AG10803 (cell line): ENCODE results near the gene TTLL13.
"Not testable (repeated sequence)": the region's sequence is repeated elsewhere in the genome, so short reads cannot be mapped to it uniquely, and the experiment has no call there.

ENCODE experiments used
- DNase-seq: peaks from one replicate; pipeline ENCODE4 v3.0.0; 2010; ENCODE audit warnings: low read depth
- H3K4me3 ChIP-seq: 2 replicates; pipeline ENCODE4 v1.5.1; 2011; ENCODE audit warnings: mild to moderate bottlenecking, low read length, control low read depth
- TF ChIP-seq, protein P1 (sequence below): conservative IDR thresholded peaks from 2 replicates; pipeline ENCODE4 v1.5.1; 2011; ENCODE audit warnings: mild to moderate bottlenecking, low read length, control low read depth, inconsistent platforms

TTLL13 gene

DNA sequence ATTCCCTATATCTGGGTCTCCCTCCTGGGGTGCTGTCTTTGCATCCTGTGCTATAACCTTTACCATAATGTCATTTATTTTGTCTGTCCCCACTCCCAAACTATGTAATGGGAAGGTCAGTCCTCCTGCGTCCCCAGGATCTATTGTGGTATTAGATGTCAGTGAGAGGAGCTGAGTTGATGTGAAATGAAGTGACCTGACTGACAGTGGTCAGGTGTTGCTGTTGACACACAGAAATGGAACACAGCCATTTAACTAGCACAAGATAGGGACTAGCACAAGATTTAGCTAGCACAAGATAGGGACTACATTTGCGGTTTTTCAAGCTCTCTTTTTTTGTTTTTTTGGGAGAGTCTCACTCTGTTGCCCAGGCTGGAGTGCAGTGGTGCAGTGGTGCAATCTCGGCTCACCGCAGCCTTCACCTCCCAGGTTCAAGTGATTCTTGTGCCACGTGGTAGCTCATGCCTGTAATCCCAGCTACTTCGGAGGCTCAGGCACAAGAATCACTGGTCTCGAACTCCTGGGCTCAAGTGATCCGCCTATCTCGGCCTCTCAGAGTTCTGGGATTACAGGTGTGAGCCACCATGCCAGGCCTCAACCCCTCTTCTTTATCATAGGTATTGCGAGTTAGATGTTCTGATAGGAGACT is 21.3 kb downstream of the TTLL13 start:
- TF ChIP-seq, protein P1, sequence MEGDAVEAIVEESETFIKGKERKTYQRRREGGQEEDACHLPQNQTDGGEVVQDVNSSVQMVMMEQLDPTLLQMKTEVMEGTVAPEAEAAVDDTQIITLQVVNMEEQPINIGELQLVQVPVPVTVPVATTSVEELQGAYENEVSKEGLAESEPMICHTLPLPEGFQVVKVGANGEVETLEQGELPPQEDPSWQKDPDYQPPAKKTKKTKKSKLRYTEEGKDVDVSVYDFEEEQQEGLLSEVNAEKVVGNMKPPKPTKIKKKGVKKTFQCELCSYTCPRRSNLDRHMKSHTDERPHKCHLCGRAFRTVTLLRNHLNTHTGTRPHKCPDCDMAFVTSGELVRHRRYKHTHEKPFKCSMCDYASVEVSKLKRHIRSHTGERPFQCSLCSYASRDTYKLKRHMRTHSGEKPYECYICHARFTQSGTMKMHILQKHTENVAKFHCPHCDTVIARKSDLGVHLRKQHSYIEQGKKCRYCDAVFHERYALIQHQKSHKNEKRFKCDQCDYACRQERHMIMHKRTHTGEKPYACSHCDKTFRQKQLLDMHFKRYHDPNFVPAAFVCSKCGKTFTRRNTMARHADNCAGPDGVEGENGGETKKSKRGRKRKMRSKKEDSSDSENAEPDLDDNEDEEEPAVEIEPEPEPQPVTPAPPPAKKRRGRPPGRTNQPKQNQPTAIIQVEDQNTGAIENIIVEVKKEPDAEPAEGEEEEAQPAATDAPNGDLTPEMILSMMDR, result no peak
- H3K4me3 ChIP-seq, result no peak overlapping the region
- DNase-seq, result no peak

DNA sequence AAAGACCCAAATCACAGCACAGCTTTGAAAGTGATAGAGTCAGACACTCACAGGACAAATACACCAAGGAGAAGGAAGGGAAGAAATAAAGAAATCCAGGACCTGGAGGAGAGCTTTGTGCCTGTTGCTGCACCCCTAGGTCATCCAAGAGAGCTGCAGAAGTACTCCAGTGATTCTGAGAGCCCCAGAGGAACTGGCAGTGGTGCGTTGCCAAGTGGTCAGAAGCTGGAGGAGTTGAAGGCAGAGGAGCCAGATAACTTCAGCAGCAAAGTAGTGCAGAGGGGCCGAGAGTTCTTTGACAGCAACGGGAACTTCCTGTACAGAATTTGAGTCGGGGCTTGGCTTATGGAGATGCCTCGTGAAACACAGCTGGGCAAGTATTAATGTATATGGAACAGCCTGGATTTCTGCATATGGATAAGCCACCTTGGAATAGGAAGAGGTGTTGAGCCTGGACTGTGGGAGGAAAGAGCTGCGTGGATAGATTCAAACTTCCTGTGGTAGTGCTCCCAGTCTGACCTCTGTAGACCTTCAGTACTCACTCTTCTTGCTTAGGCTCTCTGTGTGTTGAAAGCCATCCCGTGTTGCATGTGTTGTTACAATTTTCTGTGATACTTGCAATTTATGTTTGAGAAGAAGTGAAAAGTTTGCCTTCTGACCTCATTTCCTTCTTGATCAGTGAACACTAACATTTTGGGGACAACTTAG is 22.3 kb downstream of the TTLL13 start:
- TF ChIP-seq, protein P1, result no peak
- H3K4me3 ChIP-seq, result no peak overlapping the region
- DNase-seq, result no peak

DNA sequence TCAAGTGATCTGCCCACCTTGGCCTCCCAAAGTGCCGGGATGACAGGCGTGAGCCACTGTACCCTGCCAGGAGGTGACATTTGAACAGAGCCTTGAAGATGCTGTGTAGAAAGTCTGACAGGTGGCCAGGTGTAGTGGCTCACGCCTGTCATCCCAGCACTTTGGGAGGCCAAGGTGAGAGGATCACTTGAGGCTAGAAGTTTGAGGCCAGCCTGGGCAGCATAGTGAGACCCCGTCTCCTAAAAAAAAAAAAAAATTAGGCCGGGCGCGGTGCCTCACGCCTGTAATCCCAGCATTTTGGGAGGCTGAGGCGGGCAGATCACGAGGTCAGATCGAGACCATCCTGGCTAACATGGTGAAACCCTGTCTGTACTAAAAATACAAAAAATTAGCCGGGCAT is 29.1 kb downstream of the TTLL13 start:
- not testable (repeated sequence) for H3K4me3 ChIP-seq, DNase-seq

DNA sequence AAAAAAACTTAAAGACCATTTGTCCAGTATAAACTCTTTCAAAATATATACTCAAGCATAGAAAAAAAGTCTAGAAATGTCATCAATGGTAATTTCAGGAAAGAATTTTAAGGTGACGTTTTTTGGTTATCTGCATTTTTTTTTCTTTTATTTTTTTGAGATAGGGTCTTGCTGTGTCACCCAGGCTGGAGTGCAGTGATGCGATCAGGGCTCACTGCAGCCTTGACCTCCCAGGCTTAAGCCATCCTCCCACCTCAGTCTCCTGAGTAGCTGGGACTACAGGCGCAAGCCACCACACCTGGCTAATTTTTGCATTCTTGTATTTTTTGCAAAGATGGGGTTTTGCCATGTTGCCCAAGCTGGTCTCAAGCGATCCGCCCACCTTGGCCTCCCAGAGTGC is 31.4 kb downstream of the TTLL13 start:
- DNase-seq, result not testable (repeated sequence)

DNA sequence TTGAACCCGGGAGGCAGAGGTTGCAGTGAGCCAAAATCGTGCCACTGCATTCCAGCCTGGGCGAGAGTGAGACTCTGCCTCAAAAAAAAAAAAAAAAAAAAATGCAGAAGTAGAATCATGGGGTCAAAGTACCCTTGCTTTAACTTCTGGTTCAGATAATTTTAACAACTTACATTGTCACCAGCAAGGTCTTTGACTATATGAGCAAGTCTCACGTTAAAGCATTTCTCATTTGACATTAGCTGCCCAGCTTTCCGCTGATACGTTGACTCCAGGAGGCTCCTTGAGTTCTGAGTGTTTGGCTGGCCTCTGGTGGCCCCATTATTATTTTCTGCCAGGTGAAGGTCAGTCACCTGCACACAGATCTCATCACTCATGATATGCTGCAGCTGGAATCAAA is 32.3 kb downstream of the TTLL13 start:
- not testable (repeated sequence) for DNase-seq, H3K4me3 ChIP-seq

More for the DNA sequence above, 31.4 kb downstream of the TTLL13 start:
- H3K4me3 ChIP-seq, result not testable (repeated sequence)

DNA sequence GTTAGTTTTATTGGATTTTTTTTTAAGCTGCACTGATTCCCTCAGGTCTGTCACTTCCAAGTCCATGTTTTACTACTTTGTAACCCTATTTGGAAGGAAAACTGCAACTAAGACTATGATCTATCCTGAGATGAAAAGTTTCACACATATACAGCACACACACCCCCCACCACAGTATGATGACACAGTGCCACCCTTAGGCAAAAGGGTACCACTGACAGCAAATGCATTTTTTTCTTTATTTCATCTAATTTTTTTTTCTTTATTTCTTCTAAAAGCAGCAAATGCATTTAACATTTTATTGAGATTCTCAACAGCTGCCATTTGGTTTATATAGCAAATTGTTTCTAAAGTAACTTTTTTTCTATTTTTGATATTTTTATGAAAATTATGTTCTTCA is 37.3 kb downstream of the TTLL13 start:
- TF ChIP-seq, protein P1, result peak; percentile 49
- DNase-seq, result peak; percentile 47
- no peak overlapping the region for H3K4me3 ChIP-seq

DNA sequence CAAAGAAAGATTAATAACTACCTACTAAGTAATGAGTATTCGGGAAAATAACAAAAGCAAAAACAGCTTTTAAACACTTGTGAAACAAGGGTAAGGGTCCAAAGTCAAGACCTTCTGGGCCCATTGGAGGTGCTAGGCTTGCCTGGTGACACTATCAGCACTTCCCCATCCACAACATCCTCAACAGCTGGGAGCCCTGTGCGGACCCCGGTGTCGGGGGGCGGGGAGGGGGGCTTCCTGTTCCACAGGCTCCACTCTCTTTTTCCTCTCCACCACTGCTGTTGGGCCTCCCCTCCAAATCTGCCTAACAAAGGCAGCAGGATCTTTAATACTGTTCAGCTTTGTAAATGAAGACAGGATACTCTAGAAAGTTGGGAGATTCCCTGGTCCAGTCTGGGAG is 37.7 kb downstream of the TTLL13 start:
- TF ChIP-seq, protein P1, result no peak
- H3K4me3 ChIP-seq, result no peak overlapping the region
- no peak for DNase-seq

DNA sequence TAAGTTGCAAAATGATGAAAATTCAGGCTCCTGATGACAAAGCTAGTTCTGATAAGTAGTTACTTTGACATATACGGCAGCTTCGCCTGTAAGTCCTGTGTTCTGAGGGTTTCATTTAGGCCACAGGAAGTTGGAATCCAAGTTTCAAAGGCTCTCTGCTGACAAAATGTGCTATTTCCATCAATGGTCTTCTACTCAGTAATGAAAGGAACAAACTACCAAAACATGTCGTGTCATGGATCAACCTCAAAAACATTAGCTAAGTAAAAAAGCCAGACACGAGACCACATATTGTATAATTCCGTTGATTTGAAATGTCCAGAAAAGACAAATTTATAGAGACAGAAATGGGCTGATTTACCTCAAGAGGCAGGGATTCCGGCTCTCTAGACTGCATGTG is 38.6 kb downstream of the TTLL13 start:
- H3K4me3 ChIP-seq, result no peak overlapping the region
- TF ChIP-seq, protein P1, result no peak
- DNase-seq, result no peak
